ENCODE measurements around the gene KCNK4. TPM values are rescaled to one million over a fixed set of nuclear protein-coding genes. Genes with fewer than 3 reads are reported as not detected.

The KCNK4 gene
- polyA plus RNA-seq, 1 experiment, result not detected

- H3K4me3 ChIP-seq (ENCODE audit: low read depth, low read length), result peak overlapping the region; percentile 79
- DNase-seq (ENCODE audit: low read depth), result no peak
- POLR2A ChIA-PET, result no interaction called here
- no peaks in the 10 kb centered on the region for H3K27me3 ChIP-seq (ENCODE audit: control insufficient read depth, insufficient read depth, low read length)
- peaks cover 18% of the 10 kb centered on the region for H3K36me3 ChIP-seq (ENCODE audit: control insufficient read depth, insufficient read depth, low read length)
- CTCF ChIA-PET, result interaction anchor here (1.2 to 3.6 kb wide), 5 partner anchors 10 to 47 kb away, joined by 3 to 56 read pairs (median 18); partner anchors contain the start of gene FERMT3
- no peak for TF ChIP-seq CTCF (IDR thresholded peaks at IDR 0.05; ENCODE audit: insufficient read depth, low read depth, low read length)
Measured at GRCh38 chr11:64253043-64253442, 38.1 kb upstream of the KCNK4 start.

DNA sequence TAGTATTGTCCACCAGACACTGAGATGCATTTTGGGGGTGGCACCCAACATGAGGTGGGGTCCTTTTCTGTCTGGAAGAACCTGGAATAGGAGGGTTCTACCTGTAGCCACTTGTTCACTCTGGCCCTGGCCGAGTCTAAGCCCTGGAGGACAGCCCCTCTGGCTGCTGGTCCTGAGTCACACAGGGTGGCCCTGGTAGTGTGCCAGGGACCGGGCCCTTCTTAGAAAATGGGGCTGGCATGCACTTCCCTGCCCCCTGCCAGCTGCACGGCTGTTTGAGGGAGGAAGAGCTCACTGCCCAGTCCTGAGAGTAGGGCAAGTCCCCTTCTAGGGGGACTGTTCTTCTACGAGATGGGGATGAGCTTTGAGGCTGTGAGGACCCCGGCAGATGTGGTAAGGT is 37.6 kb upstream of the KCNK4 start:
- H3K36me3 ChIP-seq (ENCODE audit: control insufficient read depth, insufficient read depth, low read length), result peaks cover 19% of the 10 kb centered on the region
- ChIA-PET POLR2A (no interaction called here), CTCF (interaction anchor here (1.2 to 1.9 kb wide), 2 partner anchors 10 to 39 kb away, joined by 3 to 6 read pairs; no protein-coding TSS in a partner anchor)
- no peaks in the 10 kb centered on the region for H3K27me3 ChIP-seq (ENCODE audit: control insufficient read depth, insufficient read depth, low read length)
- H3K4me3 ChIP-seq (ENCODE audit: low read depth, low read length), result no peak overlapping the region
- no peak for DNase-seq (ENCODE audit: low read depth)
- TF ChIP-seq CTCF (IDR thresholded peaks at IDR 0.05; ENCODE audit: insufficient read depth, low read depth, low read length), result no peak

DNA sequence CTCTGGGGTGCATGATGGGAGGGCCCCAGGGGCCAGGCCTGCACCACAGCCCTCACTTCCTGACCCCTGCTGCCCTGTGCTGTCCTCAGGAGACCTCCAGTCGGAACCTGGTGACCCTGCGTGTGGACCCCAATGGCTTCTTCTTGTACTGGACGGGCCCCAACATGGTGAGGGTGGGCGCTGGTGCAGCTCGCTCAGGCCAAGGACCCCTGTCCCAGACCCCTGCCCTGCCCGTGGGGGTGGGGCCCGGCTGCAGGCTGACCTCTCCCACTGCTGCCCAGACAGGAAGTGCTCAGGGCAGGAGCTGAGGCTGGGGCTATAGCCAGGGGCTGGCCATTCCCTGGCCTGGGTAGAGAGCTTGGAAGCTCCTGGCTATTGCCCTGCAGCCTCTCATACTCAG is 36.8 kb upstream of the KCNK4 start:
- peaks cover 21% of the 10 kb centered on the region for H3K36me3 ChIP-seq (ENCODE audit: control insufficient read depth, insufficient read depth, low read length)
- H3K4me3 ChIP-seq (ENCODE audit: low read depth, low read length), result no peak overlapping the region
- H3K27me3 ChIP-seq (ENCODE audit: control insufficient read depth, insufficient read depth, low read length), result no peaks in the 10 kb centered on the region
- TF ChIP-seq CTCF (IDR thresholded peaks at IDR 0.05; ENCODE audit: insufficient read depth, low read depth, low read length), result no peak
- ChIA-PET CTCF (interaction anchor here (0.7 to 2.2 kb wide), 5 partner anchors 9 to 50 kb away, joined by 3 to 11 read pairs (median 5); partner anchors contain the start of gene ESRRA), POLR2A (no interaction called here)
- no peak for DNase-seq (ENCODE audit: low read depth)

DNA sequence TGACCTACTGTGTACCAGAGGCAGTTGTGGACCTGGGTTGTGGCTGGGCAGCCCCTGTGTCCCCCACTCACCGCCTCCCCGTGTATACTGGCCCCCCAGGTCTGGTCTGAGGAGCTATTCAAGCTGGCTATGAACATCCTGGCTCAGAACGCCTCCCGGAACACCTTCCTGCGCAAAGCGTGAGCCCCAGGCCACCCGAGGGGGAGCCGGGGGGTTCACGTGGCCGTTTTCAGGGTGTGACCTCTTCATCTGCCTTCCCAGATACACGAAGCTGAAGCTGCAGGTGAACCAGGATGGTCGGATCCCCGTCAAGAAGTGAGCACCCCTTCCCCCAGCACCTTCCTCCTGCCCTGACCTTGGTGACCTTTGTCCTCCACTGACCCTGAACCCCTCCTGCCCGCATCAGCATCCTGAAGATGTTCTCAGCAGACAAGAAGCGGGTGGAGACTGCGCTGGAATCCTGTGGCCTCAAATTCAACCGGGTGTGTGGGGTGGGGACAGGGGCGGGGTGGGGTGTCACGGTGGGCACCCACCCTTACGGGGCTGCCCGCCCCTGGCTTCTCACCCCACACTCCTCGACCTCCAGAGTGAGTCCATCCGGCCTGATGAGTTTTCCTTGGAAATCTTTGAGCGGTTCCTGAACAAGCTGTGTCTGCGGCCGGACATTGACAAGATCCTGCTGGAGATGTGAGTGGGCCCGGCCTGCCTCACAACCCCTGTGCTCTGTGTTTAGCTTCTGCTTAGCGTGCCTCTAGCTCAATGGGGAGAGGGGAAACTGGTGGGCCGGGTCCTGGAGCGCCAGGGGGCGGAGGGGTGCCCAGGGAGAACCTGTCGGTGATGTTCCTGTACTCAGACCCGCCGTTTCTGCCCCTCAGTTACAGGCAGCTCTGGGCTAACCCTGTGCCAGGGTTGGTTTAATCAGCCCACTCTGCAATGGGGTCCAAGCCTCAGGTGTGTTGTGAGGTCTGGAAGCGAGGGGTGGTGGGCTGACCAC is 35.7 kb upstream of the KCNK4 start:
- Histone ChIP-seq H3K27me3 (ENCODE audit: control insufficient read depth, insufficient read depth, low read length) (no peaks in the 10 kb centered on the region), H3K36me3 (ENCODE audit: control insufficient read depth, insufficient read depth, low read length) (peaks cover 28% of the 10 kb centered on the region), H3K4me3 (ENCODE audit: low read depth, low read length) (no peak overlapping the region)
- no peak for DNase-seq (ENCODE audit: low read depth)
- CTCF ChIA-PET, result interaction anchor here (0.7 to 2.2 kb wide), 5 partner anchors 8 to 49 kb away, joined by 3 to 11 read pairs (median 5); partner anchors contain the start of gene ESRRA
- POLR2A ChIA-PET, result no interaction called here
- no peak for TF ChIP-seq CTCF (IDR thresholded peaks at IDR 0.05; ENCODE audit: insufficient read depth, low read depth, low read length)

- peaks cover 29% of the 10 kb centered on the region for H3K36me3 ChIP-seq (ENCODE audit: control insufficient read depth, insufficient read depth, low read length)
- TF ChIP-seq CTCF (IDR thresholded peaks at IDR 0.05; ENCODE audit: insufficient read depth, low read depth, low read length), result no peak
- DNase-seq (ENCODE audit: low read depth), result no peak
- H3K4me3 ChIP-seq (ENCODE audit: low read depth, low read length), result no peak overlapping the region
- H3K27me3 ChIP-seq (ENCODE audit: control insufficient read depth, insufficient read depth, low read length), result no peaks in the 10 kb centered on the region
- ChIA-PET POLR2A (interaction anchor here (0.6 kb wide), 1 partner anchor 13 kb away, joined by 3 read pairs; no protein-coding TSS in a partner anchor), CTCF (interaction anchor here (1.6 to 2.0 kb wide), 2 partner anchors 12 to 27 kb away, joined by 4 to 7 read pairs; no protein-coding TSS in a partner anchor)
Measured at GRCh38 chr11:64256300-64256699, 34.8 kb upstream of the KCNK4 start.

Data from BJ (cell line).